Left lung (tissue), 10 donors: Measurements from ENCODE around the gene SVEP1. TPM values are rescaled to one million over a fixed set of nuclear protein-coding genes. Genes with fewer than 3 reads are reported as not detected.
"Not testable (repeated sequence)": the region's sequence is repeated elsewhere in the genome, so short reads cannot be mapped to it uniquely, and the experiment has no call there.

Source experiments
- ATAC-seq: fragments of 200-7000 bp; cut with Tn5 transposase; one replicate; pipeline ENCODE4 v1.9.1; 2020; ENCODE audit warnings: moderate library complexity
- DNase-seq, 4 donors: peaks; one replicate each; pipeline ENCODE4 v3.0.0-alpha.2; 2013 to 2020
- H3K27ac ChIP-seq, 2 donors: fragments of 200-600 bp; sonication (generic) in 1 of 2; one replicate each; pipeline versions ENCODE4 v1.5.0 to v1.8.0; 2020 to 2021
- H3K27me3 ChIP-seq, 2 donors: fragments of 200-600 bp; sonication (generic) in 1 of 2; one replicate each; pipeline versions ENCODE4 v1.5.0 to v1.8.0; 2020 to 2021
- H3K36me3 ChIP-seq, 2 donors: fragments of 200-600 bp; sonication (generic) in 1 of 2; one replicate each; pipeline versions ENCODE4 v1.5.0 to v1.8.0; 2020 to 2021
- H3K4me1 ChIP-seq, 2 donors: fragments of 200-600 bp; one replicate each; pipeline ENCODE4 v1.8.0; 2021
- H3K4me3 ChIP-seq, 2 donors: fragments of 200-600 bp; sonication (generic) in 1 of 2; one replicate each; pipeline versions ENCODE4 v1.5.0 to v1.8.0; 2020 to 2021; ENCODE audit warnings: mild to moderate bottlenecking in 1 of 2
- H3K9me3 ChIP-seq, 2 donors: fragments of 200-600 bp; sonication (generic) in 1 of 2; one replicate each; pipeline versions ENCODE4 v1.5.0 to v1.8.0; 2020 to 2021
- CTCF ChIP-seq, 2 donors: fragments of 200-600 bp; sonication (generic) in 1 of 2; IDR thresholded peaks; one replicate each; pipeline versions ENCODE4 v1.5.0 to v1.8.0; 2021; ENCODE audit warnings: antibody characterized with exemption in 2 of 2
- intact Hi-C, 2 donors: fragments of 100-400 bp; cut with DNase I; formaldehyde crosslinking; loops; one replicate each; pipeline versions ENCODE4 v1.11.2 to v1.14.2; 2022
- polyA plus RNA-seq, 6 donors: library from polyadenylated mRNA; unstranded; fragments of 120-200 nt; gene quantifications; one replicate each; pipeline ENCODE4 v1.2.1, GENCODE V29; 2013; ENCODE audit not compliant: insufficient read length in 6 of 6
- total RNA-seq, 2 donors: library from RNA; stranded (reverse); fragmentation: NEBNext Ultra II Directional; extraction: Animal tissue kit (Norgen Biotek cat#: 25700); gene quantifications; one replicate each; pipeline ENCODE4 v1.2.1, GENCODE V29; 2021
- donor health status: DM: no; HTN: yes; CAD: no.
- donor health status: DM: no; HTN: no; CAD: no.

Gene SVEP1
- total and polyA plus RNA-seq, 8 donors, result 21.7 to 36.2 (median 27.7) TPM

- Histone ChIP-seq H3K27ac (no peak overlapping the region), H3K4me3 (no peak overlapping the region), H3K36me3 (no peaks in the 10 kb centered on the region), H3K27me3 (no peaks in the 10 kb centered on the region), H3K4me1 (no peaks in the 10 kb centered on the region), H3K9me3 (no peaks in the 10 kb centered on the region)
- DNase-seq (no peak), ATAC-seq (no peak)
- TF ChIP-seq CTCF (IDR thresholded peaks at IDR 0.05), result no peak
- intact Hi-C loops, result no loop called here
Observed at GRCh38 chr9:110382731-110383130, 196.8 kb downstream of the SVEP1 start.

GRCh38 chr9:110371411-110372007, 208.0 kb downstream of the SVEP1 start:
- DNase-seq (no peak), ATAC-seq (no peak)
- H3K27ac ChIP-seq, result no peak overlapping the region
- no peaks in the 10 kb centered on the region for H3K4me1 ChIP-seq
- H3K9me3 ChIP-seq, result no peaks in the 10 kb centered on the region
- no peaks in the 10 kb centered on the region for H3K27me3 ChIP-seq
- no peaks in the 10 kb centered on the region for H3K36me3 ChIP-seq
- H3K4me3 ChIP-seq, result no peak overlapping the region
- intact Hi-C loops, result no loop called here
- no peak for TF ChIP-seq CTCF (IDR thresholded peaks at IDR 0.05)

- ATAC-seq (no peak), DNase-seq (no peak)
- Histone ChIP-seq H3K27ac (no peak overlapping the region), H3K4me3 (no peak overlapping the region), H3K4me1 (no peaks in the 10 kb centered on the region), H3K9me3 (no peaks in the 10 kb centered on the region), H3K36me3 (no peaks in the 10 kb centered on the region), H3K27me3 (no peaks in the 10 kb centered on the region)
- intact Hi-C loops, result no loop called here
- TF ChIP-seq CTCF (IDR thresholded peaks at IDR 0.05), result no peak
Observed at GRCh38 chr9:110370315-110370714, 209.2 kb downstream of the SVEP1 start.

GRCh38 chr9:110364451-110364850, 215.1 kb downstream of the SVEP1 start:
- H3K27me3 ChIP-seq, result no peaks in the 10 kb centered on the region
- H3K4me3 ChIP-seq, result no peak overlapping the region
- H3K27ac ChIP-seq, result no peak overlapping the region
- no peaks in the 10 kb centered on the region for H3K4me1 ChIP-seq
- H3K36me3 ChIP-seq, result no peaks in the 10 kb centered on the region
- no peaks in the 10 kb centered on the region for H3K9me3 ChIP-seq
- DNase-seq (no peak), ATAC-seq (no peak)
- intact Hi-C loops, result no loop called here
- TF ChIP-seq CTCF (IDR thresholded peaks at IDR 0.05), result no peak

- H3K27ac ChIP-seq, DNase-seq, H3K4me3 ChIP-seq, H3K27me3 ChIP-seq, H3K4me1 ChIP-seq, H3K36me3 ChIP-seq, H3K9me3 ChIP-seq, ATAC-seq, intact Hi-C loops: not testable (repeated sequence)
Observed at GRCh38 chr9:110358992-110359391, 220.5 kb downstream of the SVEP1 start.

GRCh38 chr9:110357505-110357904, 222.0 kb downstream of the SVEP1 start:
- no peak for ATAC-seq
- Histone ChIP-seq H3K9me3 (no peaks in the 10 kb centered on the region), H3K27ac (no peak overlapping the region), H3K4me3 (no peak overlapping the region), H3K4me1 (no peaks in the 10 kb centered on the region), H3K36me3 (no peaks in the 10 kb centered on the region), H3K27me3 (no peaks in the 10 kb centered on the region)
- no peak for TF ChIP-seq CTCF (IDR thresholded peaks at IDR 0.05)
- DNase-seq, result no peak
- intact Hi-C loops, result no loop called here
